ENCODE measurements around the gene FN3K.
"Not testable (repeated sequence)": the region's sequence is repeated elsewhere in the genome, so short reads cannot be mapped to it uniquely, and the experiment has no call there.

The FN3K gene

GRCh38 chr17:82743344-82744219 is 8.2 kb downstream of the FN3K start:
- TF ChIP-seq CTCF (conservative IDR thresholded peaks at IDR 0.05) (no peak), ZFX (IDR thresholded peaks at IDR 0.05) (no peak)
- no peak overlapping the region for H3K27ac ChIP-seq

GRCh38 chr17:82744736-82745135 is 9.3 kb downstream of the FN3K start:
- not testable (repeated sequence) for H3K27ac ChIP-seq

- no peak for TF ChIP-seq CTCF (conservative IDR thresholded peaks at IDR 0.05)
- no peak overlapping the region for H3K27ac ChIP-seq
These were observed 10.1 kb downstream of the FN3K start for GRCh38 chr17:82745524-82745923.

- TF ChIP-seq CTCF (conservative IDR thresholded peaks at IDR 0.05): no peak
- TF ChIP-seq ZFX (IDR thresholded peaks at IDR 0.05): no peak
- no peak overlapping the region for H3K27ac ChIP-seq
These were observed 13.3 kb downstream of the FN3K start for GRCh38 chr17:82748756-82749155.

- no peak for TF ChIP-seq CTCF (conservative IDR thresholded peaks at IDR 0.05)
- no peak for TF ChIP-seq ZFX (IDR thresholded peaks at IDR 0.05)
- H3K27ac ChIP-seq: no peak overlapping the region
These were observed 15.0 kb downstream of the FN3K start for GRCh38 chr17:82750241-82750908.

- TF ChIP-seq CTCF (conservative IDR thresholded peaks at IDR 0.05) (no peak), ZFX (IDR thresholded peaks at IDR 0.05) (0 out of 2 replicates have a peak, but pooled peaks have one; percentile 8)
- H3K27ac ChIP-seq: peak overlapping the region; percentile 79
These were observed 15.8 kb downstream of the FN3K start for GRCh38 chr17:82751171-82751570.

- peak within 1 kb of the TSS; percentile 79 for H3K27ac ChIP-seq
- TF ChIP-seq CTCF (conservative IDR thresholded peaks at IDR 0.05): no peak
- TF ChIP-seq ZFX (IDR thresholded peaks at IDR 0.05): peak; percentile 90; the same call in 1 of the 2 replicates
These were observed 16.4 kb downstream of the FN3K start, which contains the start of gene TBCD for GRCh38 chr17:82751571-82752370. TBCD (plus strand) TSS chr17:82752065; CDS start chr17:82752194, 129 bp downstream.

Measured in C4-2B (cell line).